Hematopoietic multipotent progenitor cell treated with erythropoietin and hydrocortisone succinate and interleukin-3 and kit ligand, for 17 days (in vitro differentiated cells): ENCODE measurements around the gene DNAJC22.
"Not testable (repeated sequence)": the region's sequence is repeated elsewhere in the genome, so short reads cannot be mapped to it uniquely, and the experiment has no call there.

Source experiments
- DNase-seq: peaks from one replicate; pipeline ENCODE4 v3.0.0-alpha.2; 2015; ENCODE audit warnings: low spot score

The DNAJC22 gene

DNA sequence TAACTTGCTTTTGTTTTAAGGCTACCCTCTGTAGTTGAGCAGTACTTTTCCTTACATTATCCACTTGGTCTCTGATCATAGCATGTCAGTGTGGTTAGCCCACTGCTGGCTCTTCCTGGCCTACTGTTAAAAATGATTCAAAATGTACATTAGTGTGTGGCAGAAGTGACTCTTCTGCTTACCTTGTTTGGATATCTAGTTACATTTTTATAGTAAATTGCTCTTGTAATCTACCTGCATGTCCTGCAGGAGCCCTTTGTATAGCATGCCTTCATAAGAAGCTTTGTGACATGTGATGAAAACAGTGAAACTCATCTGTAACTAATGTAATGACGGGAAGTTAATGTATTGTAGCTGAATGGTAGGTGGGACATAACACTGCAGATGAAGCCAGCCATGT, 28.7 kb downstream of the DNAJC22 start:
- DNase-seq: no peak

- no peak for DNase-seq
Measured at GRCh38 chr12:49377386-49377785, 30.7 kb downstream of the DNAJC22 start.

DNA sequence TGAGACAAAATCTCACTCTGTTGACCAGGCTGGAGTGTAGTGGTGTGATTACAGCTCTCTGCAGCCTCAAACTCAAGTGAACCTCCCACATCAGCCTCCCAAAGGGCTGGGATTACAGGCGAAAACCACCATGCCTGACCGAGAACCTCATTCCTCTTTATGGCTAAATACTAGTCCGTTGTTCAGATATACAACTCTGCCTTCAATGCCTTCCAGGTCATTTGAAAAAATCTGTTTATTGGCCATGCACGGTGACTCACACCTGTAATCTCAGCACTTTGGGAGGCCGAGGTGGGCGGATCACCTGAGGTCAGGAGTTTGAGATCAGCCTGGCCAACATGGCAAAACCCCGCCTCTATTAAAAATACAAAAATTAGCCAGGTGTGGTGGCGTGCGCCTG, 33.5 kb downstream of the DNAJC22 start:
- DNase-seq: not testable (repeated sequence)

- no peak for DNase-seq
Measured at GRCh38 chr12:49388682-49389386, 42.1 kb downstream of the DNAJC22 start.

GRCh38 chr12:49389387-49389703, 42.7 kb downstream of the DNAJC22 start:
- DNase-seq: no peak

DNA sequence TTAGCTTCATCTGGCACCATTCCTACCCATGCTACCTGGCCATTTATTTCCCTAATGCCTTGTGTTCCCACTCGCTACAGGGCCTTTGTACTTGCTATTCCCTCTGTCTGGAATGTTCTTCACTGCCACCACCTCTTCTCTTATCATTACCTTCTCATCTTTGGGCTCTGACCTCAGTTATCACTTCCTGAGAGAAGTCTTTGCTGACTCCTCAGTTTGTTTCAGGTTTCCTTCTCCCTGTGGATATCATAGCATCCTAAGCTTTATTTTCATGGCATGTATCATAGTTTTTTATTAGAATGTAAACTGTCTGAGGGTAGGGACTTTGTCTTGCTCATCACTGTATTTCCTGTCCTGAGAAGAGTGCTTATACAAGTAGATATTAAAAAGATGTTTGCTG, 50.3 kb downstream of the DNAJC22 start:
- no peak for DNase-seq

DNA sequence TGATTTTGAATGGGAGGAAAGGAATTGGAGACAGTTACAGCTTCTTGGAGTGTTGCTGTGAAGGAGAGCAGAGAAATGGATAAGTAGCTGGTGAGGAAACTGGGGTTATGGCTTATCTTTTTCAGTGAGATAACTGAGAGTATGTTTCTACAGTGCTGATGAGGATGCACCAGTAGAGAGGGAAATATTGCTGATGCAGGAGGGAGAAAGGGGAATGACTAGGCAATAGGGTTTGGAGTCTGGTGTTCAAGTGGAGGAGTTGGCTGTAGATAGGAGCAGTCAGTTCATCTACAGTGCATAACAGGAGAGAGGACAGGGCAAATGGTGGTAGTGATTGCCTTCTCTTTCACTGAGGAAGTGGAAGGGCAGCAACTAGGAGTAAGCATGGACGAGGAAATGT, 53.6 kb downstream of the DNAJC22 start:
- no peak for DNase-seq
